GM23338 (cell line): ENCODE results near the gene TPO. TPM values are rescaled to one million over a fixed set of nuclear protein-coding genes. Genes with fewer than 3 reads are reported as not detected.

Source experiments
- ATAC-seq: fragments of 200-7000 bp; cut with Tn5 transposase; 3 replicates; pipeline ENCODE4 v1.9.1; 2020
- DNase-seq: peaks from one replicate; pipeline ENCODE4 v3.0.0-alpha.2; 2015; ENCODE audit warnings: low spot score
- H2AFZ ChIP-seq: fragments of 200-600 bp; sonication (generic); 2 replicates; pipeline ENCODE4 v1.8.0; 2016; ENCODE audit warnings: antibody characterized with exemption, mild to moderate bottlenecking, moderate library complexity
- H3F3A ChIP-seq: fragments of 200-600 bp; sonication (generic); replicated peaks from 2 replicates; pipeline ENCODE4 v1.8.0; 2017; ENCODE audit warnings: antibody characterized with exemption, mixed run types, low read depth
- H3K27ac ChIP-seq: fragments of 200-600 bp; sonication (generic); 2 replicates; pipeline ENCODE4 v1.6.1; 2016; ENCODE audit warnings: low read depth
- H3K27me3 ChIP-seq: fragments of 200-600 bp; sonication (generic); 2 replicates; pipeline ENCODE4 v1.8.0; 2016; ENCODE audit warnings: mild to moderate bottlenecking, mixed run types, moderate library complexity; ENCODE audit not compliant: insufficient read depth
- H3K36me3 ChIP-seq: fragments of 200-600 bp; sonication (generic); 2 replicates; pipeline ENCODE4 v1.8.0; 2016; ENCODE audit warnings: mild to moderate bottlenecking; ENCODE audit not compliant: insufficient read depth
- H3K4me1 ChIP-seq: fragments of 200-600 bp; sonication (generic); 2 replicates; pipeline ENCODE4 v1.8.0; 2016; ENCODE audit warnings: mild to moderate bottlenecking, moderate library complexity; ENCODE audit not compliant: insufficient read depth
- H3K4me2 ChIP-seq: fragments of 200-600 bp; sonication (generic); 2 replicates; pipeline ENCODE4 v1.7.1; 2017; ENCODE audit warnings: mixed run types
- H3K4me3 ChIP-seq: fragments of 200-600 bp; sonication (generic); 2 replicates; pipeline ENCODE4 v1.6.1; 2016; ENCODE audit warnings: mixed run types
- H3K79me2 ChIP-seq: fragments of 200-600 bp; sonication (generic); replicated peaks from 2 replicates; pipeline ENCODE4 v1.8.0; 2017; ENCODE audit warnings: mild to moderate bottlenecking; ENCODE audit not compliant: insufficient read depth
- H3K9me2 ChIP-seq: fragments of 200-600 bp; sonication (generic); 2 replicates; pipeline ENCODE4 v1.8.0; 2017; ENCODE audit not compliant: insufficient read depth
- H4K20me1 ChIP-seq: fragments of 200-600 bp; sonication (generic); replicated peaks from 2 replicates; pipeline ENCODE4 v1.8.0; 2017; ENCODE audit warnings: mild to moderate bottlenecking; ENCODE audit not compliant: insufficient read depth
- H3K27ac Mint-ChIP-seq: 2 replicates; pipeline ENCODE4 v1.8.0; 2020; ENCODE audit warnings: inconsistent platforms, mild to moderate bottlenecking, moderate library complexity, mixed read lengths
- H3K27me3 Mint-ChIP-seq: 3 replicates; pipeline ENCODE4 v1.8.0; 2022; ENCODE audit warnings: low read depth, mild to moderate bottlenecking, moderate library complexity, mixed read lengths, inconsistent platforms; ENCODE audit not compliant: insufficient read depth, poor library complexity
- H3K36me3 Mint-ChIP-seq: 3 replicates; pipeline ENCODE4 v1.8.0; 2021; ENCODE audit warnings: low read depth, mild to moderate bottlenecking, inconsistent platforms, moderate library complexity, mixed read lengths
- H3K4me1 Mint-ChIP-seq: 3 replicates; pipeline ENCODE4 v1.8.0; 2020; ENCODE audit warnings: mild to moderate bottlenecking, inconsistent platforms, mixed read lengths
- H3K4me3 Mint-ChIP-seq: 3 replicates; pipeline ENCODE4 v1.8.0; 2021; ENCODE audit warnings: moderate library complexity, mild to moderate bottlenecking, inconsistent platforms, mixed read lengths
- H3K9me3 Mint-ChIP-seq: 3 replicates; pipeline ENCODE4 v1.8.0; 2020; ENCODE audit warnings: moderate library complexity, mild to moderate bottlenecking, inconsistent platforms, mixed read lengths
- CREB1 ChIP-seq: fragments of 250-450 bp; sonication (Bioruptor Pico); IDR thresholded peaks from 2 replicates; pipeline ENCODE4 v1.5.0; 2020; ENCODE audit warnings: low read depth, mild to moderate bottlenecking, moderate library complexity
- EZH2 ChIP-seq: fragments of 200-600 bp; sonication (generic); IDR thresholded peaks from one replicate; pipeline ENCODE4 v1.8.0; 2017; ENCODE audit warnings: antibody characterized with exemption, mild to moderate bottlenecking, low read depth; ENCODE audit not compliant: unreplicated experiment
- JUNB ChIP-seq: IDR thresholded peaks from one replicate; pipeline ENCODE4 v1.6.1; 2016; ENCODE audit warnings: antibody characterized with exemption; ENCODE audit not compliant: unreplicated experiment
- NANOG ChIP-seq: IDR thresholded peaks from 2 replicates; pipeline ENCODE4 v1.6.1; 2016; ENCODE audit warnings: antibody characterized with exemption, borderline replicate concordance
- ZNF114 ChIP-seq: fragments of 250-450 bp; sonication (Bioruptor Pico); IDR thresholded peaks from 2 replicates; pipeline ENCODE4 v1.5.0; 2020; ENCODE audit warnings: mild to moderate bottlenecking, moderate library complexity
- ZNF331 ChIP-seq: fragments of 250-450 bp; sonication (Bioruptor Pico); IDR thresholded peaks from 2 replicates; pipeline ENCODE4 v1.5.0; 2020; ENCODE audit warnings: low read depth, mild to moderate bottlenecking, moderate library complexity
- polyA plus RNA-seq: library from polyadenylated mRNA; unstranded; fragments of >200 nt; fragmentation: Nextera tagmentation; extraction: Ambion mirVana; gene quantifications from 2 replicates; pipeline ENCODE4 v1.2.1, GENCODE V29; 2016
- total RNA-seq: library from RNA; depleted of rRNA; stranded (reverse); fragments of >200 nt; shearing (Covaris generic); gene quantifications from 2 replicates; pipeline ENCODE4 v1.2.3, GENCODE V29; 2014
- TF ChIP-seq, protein P1 (sequence below): fragments of 250-450 bp; sonication (Bioruptor Pico); IDR thresholded peaks from 2 replicates; pipeline ENCODE4 v1.5.0; 2020; ENCODE audit warnings: mild to moderate bottlenecking, moderate library complexity

Gene TPO
- total and polyA plus RNA-seq, 2 experiments from 2014 or later: 0.74 TPM; not detected in 1

DNA sequence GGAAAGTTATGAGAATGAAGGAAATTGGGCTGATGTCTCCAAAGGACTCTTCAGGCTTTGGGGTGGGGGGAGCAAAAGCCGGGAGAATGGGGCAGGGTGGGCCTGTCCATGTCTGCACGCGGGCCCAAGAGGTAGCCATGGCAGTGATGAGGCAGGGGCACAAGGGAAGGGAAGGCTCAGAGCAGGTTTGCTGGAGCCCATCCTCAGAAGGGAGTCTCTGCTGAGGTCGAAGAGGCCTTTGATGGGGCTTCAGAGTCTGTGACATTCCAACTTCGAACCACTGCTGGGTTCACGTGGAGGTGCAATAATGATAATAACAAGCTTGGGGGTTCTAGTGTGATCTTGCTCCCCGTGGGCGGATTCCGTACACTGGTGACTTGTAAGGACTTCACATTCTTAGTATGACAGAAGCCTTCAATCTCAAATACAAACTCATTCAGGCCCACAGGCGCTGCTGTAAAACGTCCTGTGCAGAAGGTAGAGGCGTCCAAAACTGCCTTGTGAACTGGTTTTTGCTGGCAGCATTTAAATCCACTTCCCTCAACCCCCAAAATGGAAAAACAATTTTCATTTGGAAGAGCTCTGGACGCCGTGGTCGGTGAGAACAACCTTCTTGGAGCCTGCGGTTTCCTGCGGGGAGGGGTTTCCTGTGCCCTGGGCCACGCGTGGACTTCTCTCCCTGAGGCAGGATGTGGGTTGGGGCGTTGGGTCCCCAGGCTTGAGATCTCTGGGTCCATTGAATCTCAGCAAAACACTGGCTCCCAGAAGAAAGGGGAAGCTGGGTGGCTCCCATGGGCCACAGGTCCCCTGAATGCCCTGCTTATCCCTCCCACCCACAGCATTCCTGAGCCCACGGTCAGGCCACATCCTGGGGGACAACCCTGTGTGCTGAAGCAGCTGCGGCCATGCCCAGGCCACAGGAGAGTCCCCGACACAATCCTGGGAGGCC, 151.0 kb downstream of the TPO start (continued):
- TF ChIP-seq, protein P1, sequence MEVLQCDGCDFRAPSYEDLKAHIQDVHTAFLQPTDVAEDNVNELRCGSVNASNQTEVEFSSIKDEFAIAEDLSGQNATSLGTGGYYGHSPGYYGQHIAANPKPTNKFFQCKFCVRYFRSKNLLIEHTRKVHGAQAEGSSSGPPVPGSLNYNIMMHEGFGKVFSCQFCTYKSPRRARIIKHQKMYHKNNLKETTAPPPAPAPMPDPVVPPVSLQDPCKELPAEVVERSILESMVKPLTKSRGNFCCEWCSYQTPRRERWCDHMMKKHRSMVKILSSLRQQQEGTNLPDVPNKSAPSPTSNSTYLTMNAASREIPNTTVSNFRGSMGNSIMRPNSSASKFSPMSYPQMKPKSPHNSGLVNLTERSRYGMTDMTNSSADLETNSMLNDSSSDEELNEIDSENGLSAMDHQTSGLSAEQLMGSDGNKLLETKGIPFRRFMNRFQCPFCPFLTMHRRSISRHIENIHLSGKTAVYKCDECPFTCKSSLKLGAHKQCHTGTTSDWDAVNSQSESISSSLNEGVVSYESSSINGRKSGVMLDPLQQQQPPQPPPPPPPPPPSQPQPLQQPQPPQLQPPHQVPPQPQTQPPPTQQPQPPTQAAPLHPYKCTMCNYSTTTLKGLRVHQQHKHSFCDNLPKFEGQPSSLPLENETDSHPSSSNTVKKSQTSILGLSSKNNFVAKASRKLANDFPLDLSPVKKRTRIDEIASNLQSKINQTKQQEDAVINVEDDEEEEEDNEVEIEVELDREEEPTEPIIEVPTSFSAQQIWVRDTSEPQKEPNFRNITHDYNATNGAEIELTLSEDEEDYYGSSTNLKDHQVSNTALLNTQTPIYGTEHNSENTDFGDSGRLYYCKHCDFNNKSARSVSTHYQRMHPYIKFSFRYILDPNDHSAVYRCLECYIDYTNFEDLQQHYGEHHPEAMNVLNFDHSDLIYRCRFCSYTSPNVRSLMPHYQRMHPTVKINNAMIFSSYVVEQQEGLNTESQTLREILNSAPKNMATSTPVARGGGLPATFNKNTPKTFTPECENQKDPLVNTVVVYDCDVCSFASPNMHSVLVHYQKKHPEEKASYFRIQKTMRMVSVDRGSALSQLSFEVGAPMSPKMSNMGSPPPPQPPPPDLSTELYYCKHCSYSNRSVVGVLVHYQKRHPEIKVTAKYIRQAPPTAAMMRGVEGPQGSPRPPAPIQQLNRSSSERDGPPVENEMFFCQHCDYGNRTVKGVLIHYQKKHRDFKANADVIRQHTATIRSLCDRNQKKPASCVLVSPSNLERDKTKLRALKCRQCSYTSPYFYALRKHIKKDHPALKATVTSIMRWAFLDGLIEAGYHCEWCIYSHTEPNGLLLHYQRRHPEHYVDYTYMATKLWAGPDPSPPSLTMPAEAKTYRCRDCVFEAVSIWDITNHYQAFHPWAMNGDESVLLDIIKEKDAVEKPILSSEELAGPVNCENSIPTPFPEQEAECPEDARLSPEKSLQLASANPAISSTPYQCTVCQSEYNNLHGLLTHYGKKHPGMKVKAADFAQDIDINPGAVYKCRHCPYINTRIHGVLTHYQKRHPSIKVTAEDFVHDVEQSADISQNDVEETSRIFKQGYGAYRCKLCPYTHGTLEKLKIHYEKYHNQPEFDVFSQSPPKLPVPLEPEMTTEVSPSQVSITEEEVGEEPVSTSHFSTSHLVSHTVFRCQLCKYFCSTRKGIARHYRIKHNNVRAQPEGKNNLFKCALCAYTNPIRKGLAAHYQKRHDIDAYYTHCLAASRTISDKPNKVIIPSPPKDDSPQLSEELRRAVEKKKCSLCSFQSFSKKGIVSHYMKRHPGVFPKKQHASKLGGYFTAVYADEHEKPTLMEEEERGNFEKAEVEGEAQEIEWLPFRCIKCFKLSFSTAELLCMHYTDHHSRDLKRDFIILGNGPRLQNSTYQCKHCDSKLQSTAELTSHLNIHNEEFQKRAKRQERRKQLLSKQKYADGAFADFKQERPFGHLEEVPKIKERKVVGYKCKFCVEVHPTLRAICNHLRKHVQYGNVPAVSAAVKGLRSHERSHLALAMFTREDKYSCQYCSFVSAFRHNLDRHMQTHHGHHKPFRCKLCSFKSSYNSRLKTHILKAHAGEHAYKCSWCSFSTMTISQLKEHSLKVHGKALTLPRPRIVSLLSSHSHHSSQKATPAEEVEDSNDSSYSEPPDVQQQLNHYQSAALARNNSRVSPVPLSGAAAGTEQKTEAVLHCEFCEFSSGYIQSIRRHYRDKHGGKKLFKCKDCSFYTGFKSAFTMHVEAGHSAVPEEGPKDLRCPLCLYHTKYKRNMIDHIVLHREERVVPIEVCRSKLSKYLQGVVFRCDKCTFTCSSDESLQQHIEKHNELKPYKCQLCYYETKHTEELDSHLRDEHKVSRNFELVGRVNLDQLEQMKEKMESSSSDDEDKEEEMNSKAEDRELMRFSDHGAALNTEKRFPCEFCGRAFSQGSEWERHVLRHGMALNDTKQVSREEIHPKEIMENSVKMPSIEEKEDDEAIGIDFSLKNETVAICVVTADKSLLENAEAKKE (CRISPR knock-in tag): no peak
- no peak for TF ChIP-seq NANOG

GRCh38 chr2:1567556-1568344, 154.5 kb downstream of the TPO start:
- H3K9me2 ChIP-seq: no peaks in the 10 kb centered on the region
- no peak for DNase-seq
- no peaks in the 10 kb centered on the region for H3K4me1 ChIP-seq
- H3F3A ChIP-seq: no peaks in the 10 kb centered on the region
- H2AFZ ChIP-seq: no peak overlapping the region
- H3K36me3 ChIP-seq: no peaks in the 10 kb centered on the region
- no peak overlapping the region for H3K27ac ChIP-seq
- no peak overlapping the region for H3K4me3 ChIP-seq
- H3K9me3 Mint-ChIP-seq: peaks cover 16% of the 10 kb centered on the region
- H4K20me1 ChIP-seq: no peaks in the 10 kb centered on the region
- H3K4me2 ChIP-seq: no peak overlapping the region
- H3K27ac Mint-ChIP-seq: no peak overlapping the region
- H3K4me3 Mint-ChIP-seq: no peak overlapping the region
- ATAC-seq: no peak
- H3K4me1 Mint-ChIP-seq: no peaks in the 10 kb centered on the region
- H3K27me3 Mint-ChIP-seq: peaks cover 6% of the 10 kb centered on the region
- H3K79me2 ChIP-seq: no peaks in the 10 kb centered on the region
- no peaks in the 10 kb centered on the region for H3K27me3 ChIP-seq
- H3K36me3 Mint-ChIP-seq: peaks cover 25% of the 10 kb centered on the region
- TF ChIP-seq JUNB: no peak
- TF ChIP-seq ZNF114 (CRISPR knock-in tag): no peak
- no peak for TF ChIP-seq NANOG
- no peak for TF ChIP-seq EZH2
- TF ChIP-seq ZNF331 (CRISPR knock-in tag): no peak
- TF ChIP-seq, protein P1 (CRISPR knock-in tag): no peak
- TF ChIP-seq CREB1: no peak
